ENCODE data around the gene MYEOV. TPM values are rescaled to one million over a fixed set of nuclear protein-coding genes. Genes with fewer than 3 reads are reported as not detected.

MYEOV gene
- total and polyA plus RNA-seq, 2 experiments from 2014 or later = 0.14 TPM; not detected in 1

GRCh38 chr11:69270941-69271340 is 23.0 kb upstream of the MYEOV start:
- Histone ChIP-seq H3K79me2 (replicated peaks; ENCODE audit: insufficient read depth) (no peaks in the 10 kb centered on the region), H3K4me3 (no peak overlapping the region), H3K36me3 (ENCODE audit: insufficient read depth) (no peaks in the 10 kb centered on the region), H3K27ac (ENCODE audit: low read depth) (no peak overlapping the region), H3K9me2 (ENCODE audit: insufficient read depth) (peaks cover 8% of the 10 kb centered on the region; the same call in 1 of the 2 replicates), H2AFZ (no peak overlapping the region), H3K4me2 (no peak overlapping the region), H3K27me3 (ENCODE audit: insufficient read depth) (no peaks in the 10 kb centered on the region), H4K20me1 (replicated peaks; ENCODE audit: insufficient read depth) (no peaks in the 10 kb centered on the region), H3F3A (replicated peaks; ENCODE audit: low read depth) (no peaks in the 10 kb centered on the region), H3K4me1 (ENCODE audit: insufficient read depth) (no peaks in the 10 kb centered on the region)
- no peak for ATAC-seq
- DNase-seq (ENCODE audit: low spot score) = no peak
- Mint-ChIP-seq H3K27me3 (ENCODE audit: insufficient read depth, low read depth, poor library complexity) (peaks cover 1% of the 10 kb centered on the region), H3K27ac (no peak overlapping the region), H3K4me1 (no peaks in the 10 kb centered on the region), H3K4me3 (no peak overlapping the region), H3K36me3 (ENCODE audit: low read depth) (no peaks in the 10 kb centered on the region), H3K9me3 (peaks cover 4% of the 10 kb centered on the region; the same call in 2 of the 3 replicates)
- no peak for TF ChIP-seq NANOG (IDR thresholded peaks at IDR 0.05; ENCODE audit: borderline replicate concordance)
- TF ChIP-seq EZH2phosphoT487 (IDR thresholded peaks at IDR 0.05; ENCODE audit: unreplicated experiment) = no peak
- TF ChIP-seq ETS1 (IDR thresholded peaks at IDR 0.05) = no peak
- TF ChIP-seq ZNF331 (CRISPR knock-in tag; IDR thresholded peaks at IDR 0.05; ENCODE audit: low read depth) = no peak
- TF ChIP-seq CTCF (conservative IDR thresholded peaks at IDR 0.05; ENCODE audit: low read depth in 2 of 2) = no peak
- no peak for TF ChIP-seq JUNB (IDR thresholded peaks at IDR 0.05; ENCODE audit: unreplicated experiment)
- TF ChIP-seq POLR2AphosphoS5 (IDR thresholded peaks at IDR 0.05; ENCODE audit: low read depth) = no peak
- no peak for TF ChIP-seq CREB1 (CRISPR knock-in tag; IDR thresholded peaks at IDR 0.05; ENCODE audit: low read depth)
- no peak for TF ChIP-seq EZH2 (IDR thresholded peaks at IDR 0.05; ENCODE audit: low read depth, unreplicated experiment)
- no peak for TF ChIP-seq ZNF114 (CRISPR knock-in tag; IDR thresholded peaks at IDR 0.05)
- no peak for TF ChIP-seq REST (IDR thresholded peaks at IDR 0.05; ENCODE audit: unreplicated experiment)
- TF ChIP-seq ZNF462 (CRISPR knock-in tag; IDR thresholded peaks at IDR 0.05) = no peak
- TF ChIP-seq STAT1 (IDR thresholded peaks at IDR 0.05; ENCODE audit: unreplicated experiment) = no peak
